Progenitor cell of endocrine pancreas (in vitro differentiated cells): ENCODE results near the gene CAMKMT. TPM values are rescaled to one million over a fixed set of nuclear protein-coding genes. Genes with fewer than 3 reads are reported as not detected.
A peak's percentile ranks its signal among the peaks of the same experiment; 100 is the strongest.

Experiments used
- DNase-seq: peaks from one replicate; pipeline ENCODE4 v3.0.0; 2021; ENCODE audit warnings: low spot score; ENCODE audit not compliant: unreplicated experiment
- H3K27ac Mint-ChIP-seq: 2 replicates; pipeline ENCODE4 v1.8.0; 2021; ENCODE audit warnings: mild to moderate bottlenecking, moderate library complexity, mixed read lengths
- H3K27me3 Mint-ChIP-seq: 2 replicates; pipeline ENCODE4 v1.8.0; 2021; ENCODE audit warnings: mixed read lengths
- H3K36me3 Mint-ChIP-seq: 2 replicates; pipeline ENCODE4 v1.8.0; 2022; ENCODE audit warnings: mixed read lengths; ENCODE audit not compliant: insufficient read depth
- H3K4me1 Mint-ChIP-seq: 2 replicates; pipeline ENCODE4 v1.8.0; 2021; ENCODE audit warnings: low read depth, mixed read lengths
- H3K4me3 Mint-ChIP-seq: 2 replicates; pipeline ENCODE4 v1.8.0; 2021; ENCODE audit warnings: low read depth, mild to moderate bottlenecking, moderate library complexity, mixed read lengths
- H3K9me3 Mint-ChIP-seq: 2 replicates; pipeline ENCODE4 v1.8.0; 2021; ENCODE audit warnings: low read depth, mixed read lengths
- CTCF ChIP-seq: fragments of 200-600 bp; sonication (generic); IDR thresholded peaks from one replicate; pipeline ENCODE4 v1.5.0; 2021; ENCODE audit warnings: antibody characterized with exemption, mild to moderate bottlenecking; ENCODE audit not compliant: unreplicated experiment
- total RNA-seq: library from RNA; stranded (reverse); gene quantifications from 2 replicates; pipeline ENCODE4 v1.2.1, GENCODE V29; 2021

Gene CAMKMT
- total RNA-seq, 1 donor from 2014 or later = 20.3 TPM

DNA sequence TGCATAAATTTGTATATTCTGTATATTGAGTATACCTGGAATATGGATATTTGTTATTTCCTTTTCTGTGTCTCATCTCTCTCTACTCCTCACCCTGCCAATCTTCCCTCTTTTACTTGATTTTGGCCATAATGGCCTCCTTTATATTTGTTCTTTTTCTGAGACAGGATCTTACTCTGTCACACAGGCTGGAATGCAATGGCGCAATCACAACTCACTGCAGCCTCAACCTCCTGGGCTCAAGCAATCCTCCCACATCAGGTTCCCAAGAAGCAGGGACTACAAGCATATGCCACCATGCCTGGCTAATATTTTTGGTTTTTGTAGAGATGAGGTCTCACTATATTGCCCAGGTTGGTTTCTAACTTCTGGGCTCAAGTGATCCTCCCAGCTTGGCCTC lies 30.9 kb upstream of the CAMKMT start:
- H3K36me3 Mint-ChIP-seq = peaks cover 25% of the 10 kb centered on the region
- no peaks in the 10 kb centered on the region for H3K9me3 Mint-ChIP-seq
- H3K4me1 Mint-ChIP-seq = peaks cover 7% of the 10 kb centered on the region
- no peak overlapping the region for H3K27ac Mint-ChIP-seq
- no peaks in the 10 kb centered on the region for H3K27me3 Mint-ChIP-seq
- no peak for TF ChIP-seq CTCF
- no peak for DNase-seq
- no peak overlapping the region for H3K4me3 Mint-ChIP-seq

- Mint-ChIP-seq H3K9me3 (peaks cover 7% of the 10 kb centered on the region), H3K36me3 (peaks cover 40% of the 10 kb centered on the region), H3K4me3 (no peak overlapping the region), H3K27me3 (no peaks in the 10 kb centered on the region), H3K4me1 (peaks cover 7% of the 10 kb centered on the region), H3K27ac (no peak overlapping the region)
- DNase-seq = no peak
- TF ChIP-seq CTCF = no peak
These were observed 27.8 kb upstream of the CAMKMT start for GRCh38 chr2:44333994-44334393.

- no peak for TF ChIP-seq CTCF
These were observed 25.8 kb upstream of the CAMKMT start for GRCh38 chr2:44335806-44336538.

DNA sequence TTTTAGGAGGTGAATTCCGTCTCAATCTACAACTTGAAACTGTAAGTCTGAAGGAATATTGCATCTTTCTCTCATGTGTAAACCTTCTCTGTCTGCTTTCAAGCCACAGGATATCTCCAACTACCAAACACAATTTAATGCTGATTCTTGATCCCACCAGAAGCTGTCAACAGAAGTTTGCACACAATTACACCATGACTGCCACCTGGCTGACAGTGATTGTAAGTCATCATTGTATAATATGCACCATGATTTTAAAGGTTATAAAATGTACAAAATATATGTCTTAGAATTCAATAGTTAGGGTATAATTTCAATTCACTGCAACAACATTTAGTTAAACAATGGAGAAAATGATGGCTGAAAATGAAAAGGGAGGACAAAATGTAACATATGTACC lies 18.9 kb upstream of the CAMKMT start:
- peaks cover 2% of the 10 kb centered on the region for H3K4me1 Mint-ChIP-seq
- H3K27ac Mint-ChIP-seq = no peak overlapping the region
- TF ChIP-seq CTCF = peak; percentile 56
- no peaks in the 10 kb centered on the region for H3K27me3 Mint-ChIP-seq
- H3K4me3 Mint-ChIP-seq = no peak overlapping the region
- peaks cover 16% of the 10 kb centered on the region for H3K36me3 Mint-ChIP-seq
- H3K9me3 Mint-ChIP-seq = no peaks in the 10 kb centered on the region
- DNase-seq = no peak

More at GRCh38 chr2:44335806-44336538, 25.8 kb upstream of the CAMKMT start:
- peaks cover 7% of the 10 kb centered on the region for H3K4me1 Mint-ChIP-seq
- no peak overlapping the region for H3K27ac Mint-ChIP-seq
- H3K36me3 Mint-ChIP-seq = peaks cover 39% of the 10 kb centered on the region
- H3K9me3 Mint-ChIP-seq = peaks cover 7% of the 10 kb centered on the region
- no peak for DNase-seq
- H3K4me3 Mint-ChIP-seq = no peak overlapping the region
- H3K27me3 Mint-ChIP-seq = no peaks in the 10 kb centered on the region

DNA sequence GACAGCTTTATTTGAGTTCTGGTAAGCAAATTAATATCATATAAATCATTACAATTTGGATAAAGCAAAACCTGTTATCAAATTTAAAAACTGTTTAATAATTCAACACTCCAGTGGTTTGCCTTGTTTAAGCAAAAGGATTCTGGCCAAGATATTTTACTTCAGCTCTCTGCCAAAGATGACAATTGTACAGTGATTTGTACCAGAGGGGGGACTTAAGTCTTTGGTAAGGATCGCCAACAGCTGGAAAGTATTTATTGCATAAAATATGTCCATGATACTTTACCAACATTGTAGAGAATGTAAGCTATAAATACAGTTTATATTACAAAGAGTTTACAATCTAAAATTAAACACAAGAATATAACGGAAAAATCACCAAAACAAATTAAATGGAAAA lies 14.2 kb upstream of the CAMKMT start:
- Mint-ChIP-seq H3K27me3 (no peaks in the 10 kb centered on the region), H3K27ac (no peak overlapping the region), H3K9me3 (no peaks in the 10 kb centered on the region), H3K4me1 (peaks cover 2% of the 10 kb centered on the region), H3K4me3 (no peak overlapping the region), H3K36me3 (peaks cover 8% of the 10 kb centered on the region)
- DNase-seq = no peak
- no peak for TF ChIP-seq CTCF
